Activated CD4-positive, alpha-beta T cell treated with anti-CD3 and anti-CD28 coated beads for 4 hours (primary cell): ENCODE results near the gene ZNF711.
"Not testable (repeated sequence)": the region's sequence is repeated elsewhere in the genome, so short reads cannot be mapped to it uniquely, and the experiment has no call there.

Experiments
- DNase-seq, 2 donors: peaks; one replicate each; pipeline ENCODE4 v3.0.0-alpha.2; 2020

ZNF711 gene

GRCh38 chrX:85243761-85244449 is at the start of gene ZNF711, which contains the start of gene SATL1:
TSS of gene ZNF711 (plus strand) at chrX:85243991. CDS start at chrX:85247573, 3,582 bp downstream.
TSS of gene SATL1 (minus strand) at chrX:85243779. CDS start at chrX:85108968, 134,811 bp downstream.
- DNase-seq, result peak in 1 of 2 donors; percentile 9

DNA sequence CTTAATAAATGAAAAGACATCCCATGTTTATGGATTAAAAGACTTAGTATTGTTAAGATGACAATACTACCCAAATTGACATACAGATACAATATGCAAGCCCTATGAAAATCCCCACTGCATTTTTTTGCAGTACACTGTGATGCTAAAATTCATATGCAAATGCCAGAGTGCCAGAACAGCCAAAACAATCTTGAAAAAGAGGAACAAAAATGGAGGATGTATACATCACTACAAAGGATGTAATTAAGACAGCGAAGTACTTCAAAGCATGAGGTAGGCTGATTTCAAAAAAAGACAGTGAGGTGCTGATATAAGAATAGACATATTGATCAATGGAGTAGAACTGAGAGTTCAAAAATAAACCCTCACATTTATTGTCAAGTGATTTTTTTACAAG is 47.5 kb upstream of the ZNF711 start:
- DNase-seq, result no peak

DNA sequence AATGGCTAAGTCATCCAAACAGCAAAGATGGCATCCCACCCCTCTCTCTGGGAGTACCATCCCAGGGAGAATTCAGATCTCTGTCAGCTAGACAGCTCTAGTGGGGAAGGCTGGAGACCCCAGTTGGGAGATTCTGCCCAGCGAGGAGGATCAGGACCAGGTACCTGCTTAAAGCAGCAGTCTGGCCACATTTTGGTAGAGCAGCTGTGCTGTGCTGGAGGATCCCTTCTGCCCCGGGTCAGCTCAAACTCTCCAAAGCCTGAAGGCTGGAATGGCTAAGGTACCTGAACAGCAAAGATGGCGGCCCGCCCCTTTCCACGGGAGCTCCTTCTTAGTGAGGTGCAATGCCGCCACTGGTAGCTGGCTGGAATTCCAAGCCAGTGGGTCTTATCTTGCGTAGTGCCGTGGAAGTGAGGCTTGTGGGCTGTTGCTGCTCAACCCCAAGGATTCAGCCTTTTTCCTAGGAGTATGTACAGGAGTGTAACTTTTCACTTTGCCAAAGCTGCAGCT is 40.3 kb upstream of the ZNF711 start:
- no peak for DNase-seq

DNA sequence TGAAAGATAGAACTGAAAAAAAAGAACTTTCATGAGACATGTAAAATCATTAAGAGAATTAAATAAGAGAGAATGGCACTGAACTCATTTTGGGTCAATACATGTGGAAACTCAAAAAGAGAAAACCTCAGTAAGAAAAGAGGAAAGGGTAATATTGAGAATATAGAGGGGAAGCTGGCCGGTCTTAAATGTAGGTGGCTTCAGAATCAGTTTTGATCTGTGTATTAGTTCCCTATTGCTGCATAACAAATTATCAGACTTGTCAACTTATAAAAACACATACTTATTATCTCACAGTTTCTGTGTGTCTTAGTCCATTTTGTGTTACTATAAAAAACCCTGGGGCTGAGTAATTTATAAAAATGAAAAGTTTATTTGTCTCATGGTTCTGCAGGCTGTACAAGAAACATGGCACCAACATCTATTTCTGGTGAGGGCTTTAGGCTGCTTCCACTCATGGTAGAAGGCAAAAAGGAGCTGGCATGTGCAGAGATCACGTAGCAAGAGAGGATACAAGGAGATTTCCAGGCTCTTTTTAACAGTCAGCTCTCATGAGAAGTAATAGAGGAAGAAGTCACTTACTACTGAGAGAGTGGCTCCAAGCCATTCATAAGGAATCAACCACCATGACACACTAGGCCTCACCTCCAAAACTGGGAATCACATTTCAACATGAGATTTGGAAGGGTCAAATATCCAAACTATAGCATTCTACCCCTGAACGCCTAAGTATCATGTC is 29.8 kb upstream of the ZNF711 start:
- DNase-seq, result no peak

GRCh38 chrX:85215946-85216345 is 27.8 kb upstream of the ZNF711 start:
- DNase-seq, result no peak

DNA sequence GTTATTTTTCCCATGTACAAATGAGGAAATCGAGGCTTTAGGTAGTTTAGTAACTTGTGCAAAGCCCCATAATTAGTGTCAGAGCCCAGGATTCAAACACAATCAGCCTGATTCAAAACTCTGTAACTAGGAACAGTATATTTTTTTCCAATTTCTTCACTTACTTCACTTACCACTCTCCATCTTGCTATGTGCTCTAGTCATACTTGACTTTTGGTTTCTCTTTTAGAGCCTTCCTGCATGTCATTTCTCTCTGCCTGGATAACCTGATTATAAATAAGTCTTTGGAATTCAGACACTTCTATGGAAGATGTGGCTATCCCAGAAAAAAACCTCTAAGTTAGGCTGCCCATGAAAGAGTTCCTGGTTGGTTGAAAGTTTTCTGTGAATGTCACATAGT is 22.4 kb upstream of the ZNF711 start:
- DNase-seq, result no peak

DNA sequence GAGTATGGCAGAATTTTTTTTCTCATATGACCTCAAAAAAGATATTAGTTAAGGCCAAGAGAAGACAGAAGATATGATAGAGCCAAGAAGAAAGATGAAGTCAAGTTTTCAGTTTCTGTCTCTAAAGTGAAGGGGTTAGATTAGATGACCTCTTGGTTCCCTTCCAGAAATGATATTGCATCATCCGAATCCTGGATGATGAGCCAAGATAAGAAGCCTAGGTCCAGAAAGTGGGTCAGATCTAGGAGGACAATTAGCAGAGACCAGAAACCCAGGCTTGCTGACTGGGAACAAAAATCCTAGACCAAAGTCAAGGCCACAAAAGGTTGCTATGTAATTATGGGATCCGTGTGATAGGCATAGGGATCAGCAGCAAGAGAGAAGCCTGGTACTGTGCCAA is 20.4 kb upstream of the ZNF711 start:
- DNase-seq, result no peak

DNA sequence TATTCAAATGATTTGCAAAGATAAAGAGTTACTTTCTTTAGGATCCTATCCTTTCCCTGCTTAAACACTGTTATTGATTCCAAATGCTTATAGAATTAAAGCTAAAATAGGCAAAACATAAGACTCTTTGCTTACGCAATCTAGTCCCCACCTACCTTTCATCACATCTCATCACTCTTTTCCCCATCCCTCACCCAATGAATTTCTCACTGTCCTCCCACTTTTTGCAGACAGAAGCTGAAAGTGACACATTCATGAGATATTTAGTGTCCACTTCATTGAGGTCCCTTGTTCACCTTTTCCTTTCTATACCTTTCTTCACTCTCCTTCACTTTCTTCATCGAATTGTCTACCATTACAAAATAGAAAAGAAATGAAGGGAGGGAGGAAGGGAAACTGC is 636 bp upstream of the ZNF711 start:
- no peak for DNase-seq

DNA sequence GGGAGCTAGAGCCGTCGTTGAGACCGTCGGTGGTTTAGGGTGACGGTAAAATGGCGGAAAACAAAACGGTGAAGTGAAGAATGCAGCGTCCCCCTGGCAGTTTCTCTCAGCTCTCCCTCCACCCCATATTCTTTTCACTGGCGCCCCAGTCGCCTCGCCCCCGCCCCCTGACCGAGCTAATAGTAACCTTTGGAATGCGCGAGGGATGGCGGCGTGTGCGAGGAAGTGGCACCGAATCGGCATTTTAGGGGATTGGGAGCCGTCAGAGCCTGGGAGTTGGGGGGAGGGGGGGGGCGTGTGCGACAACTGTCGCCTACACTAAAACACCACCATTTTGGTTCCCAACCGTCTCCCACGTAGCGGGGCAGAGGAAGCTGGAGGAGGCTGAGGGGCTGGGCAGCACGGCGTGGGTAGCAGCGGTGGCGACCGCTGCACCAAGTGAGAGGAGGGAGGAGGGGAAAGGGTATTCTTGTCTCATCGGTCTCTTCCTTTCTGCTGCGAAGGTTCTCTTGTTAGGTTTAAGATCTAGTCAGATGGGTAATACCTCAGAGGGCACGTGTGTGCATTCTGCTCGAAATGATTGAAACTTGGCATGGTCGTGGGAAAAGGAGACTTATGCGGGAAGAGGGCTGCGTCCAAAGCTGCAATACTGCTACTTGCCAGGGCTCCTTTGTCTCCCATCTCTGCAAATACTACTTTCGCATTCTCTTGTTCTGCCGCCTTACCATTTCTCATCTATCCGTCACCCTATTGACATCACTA is 840 bp downstream of the ZNF711 start:
- no peak for DNase-seq

DNA sequence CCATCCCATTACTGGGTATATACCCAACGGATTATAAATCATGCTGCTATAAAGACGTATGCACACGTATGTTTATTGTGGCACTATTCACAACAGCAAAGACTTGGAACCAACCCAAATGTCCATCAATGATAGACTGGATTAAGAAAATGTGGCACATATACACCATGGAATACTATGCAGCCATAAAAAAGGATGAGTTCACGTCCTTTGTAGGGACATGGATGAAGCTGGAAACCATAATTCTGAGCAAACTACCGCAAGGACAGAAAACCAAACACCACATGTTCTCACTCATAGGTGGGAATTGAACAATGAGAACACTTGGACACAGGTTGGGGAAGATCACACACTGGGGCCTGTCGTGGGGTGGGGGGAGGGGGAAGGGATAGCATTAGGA is 41.5 kb downstream of the ZNF711 start:
- not testable (repeated sequence) for DNase-seq

- no peak for DNase-seq
Measured at GRCh38 chrX:85288992-85289723, 45.4 kb downstream of the ZNF711 start.

- DNase-seq, result no peak
Measured at GRCh38 chrX:85303544-85303943, 59.8 kb downstream of the ZNF711 start.

GRCh38 chrX:85309717-85310116 is 65.9 kb downstream of the ZNF711 start:
- DNase-seq, result no peak

DNA sequence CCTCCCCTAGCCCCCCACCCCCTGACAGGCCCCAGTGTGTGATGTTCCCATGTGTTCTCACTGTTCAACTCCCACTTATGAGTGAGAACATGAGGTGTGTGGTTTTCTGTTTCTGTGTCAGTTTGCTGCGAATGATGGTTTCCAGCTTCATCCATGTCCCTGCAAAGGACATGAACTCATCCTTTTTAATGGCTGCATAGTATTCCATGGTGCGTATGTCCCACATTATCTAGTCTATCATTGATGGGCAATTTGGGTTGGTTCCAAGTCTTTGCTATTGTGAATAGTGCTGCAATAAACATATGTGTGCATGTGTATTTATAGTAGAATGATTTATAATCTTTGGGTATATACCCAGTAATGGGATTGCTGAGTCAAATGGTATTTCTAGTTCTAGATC is 67.6 kb downstream of the ZNF711 start:
- DNase-seq, result not testable (repeated sequence)
